Astrocyte of the cerebellum (primary cell): Measurements from ENCODE around the gene BRICD5.

Experiments
- DNase-seq: peaks from one replicate; pipeline ENCODE4 v3.0.0-alpha.2; 2011; ENCODE audit warnings: low read depth
- H3K4me3 ChIP-seq: 2 replicates; pipeline ENCODE4 v1.5.1; 2011; ENCODE audit warnings: mild to moderate bottlenecking, low read depth, low read length, moderate library complexity
- CTCF ChIP-seq: IDR thresholded peaks from 2 replicates; pipeline ENCODE4 v1.5.1; 2012; ENCODE audit warnings: low read length, low read depth, moderate library complexity, mild to moderate bottlenecking; ENCODE audit errors: missing control alignments
- in situ Hi-C: cut with HindIII; loops from 2 replicates; pipeline ENCODE4 v1.10.0; 2017; ENCODE audit warnings: low sequenced_read_pairs

The BRICD5 gene

GRCh38 chr16:2170587-2171435 lies 39.9 kb downstream of the BRICD5 start:
- no peak overlapping the region for H3K4me3 ChIP-seq
- DNase-seq = no peak
- TF ChIP-seq CTCF = no peak
- in situ Hi-C loops = no loop called here

GRCh38 chr16:2170080-2170479 lies 40.6 kb downstream of the BRICD5 start:
- no peak for TF ChIP-seq CTCF
- in situ Hi-C loops = no loop called here

GRCh38 chr16:2167068-2167638 lies 43.5 kb downstream of the BRICD5 start:
- in situ Hi-C loops = loop anchor here (10.0 kb wide), 3 partner anchors 92 to 258 kb away; partner anchors contain the start of gene CCNF

More at GRCh38 chr16:2170080-2170479, 40.6 kb downstream of the BRICD5 start:
- no peak overlapping the region for H3K4me3 ChIP-seq
- DNase-seq = no peak

GRCh38 chr16:2166263-2167067 lies 44.2 kb downstream of the BRICD5 start:
- TF ChIP-seq CTCF = no peak
- H3K4me3 ChIP-seq = no peak overlapping the region
- in situ Hi-C loops = loop anchor here (10.0 kb wide), 3 partner anchors 92 to 258 kb away; partner anchors contain the start of gene CCNF
- DNase-seq = no peak

More at GRCh38 chr16:2167068-2167638, 43.5 kb downstream of the BRICD5 start:
- H3K4me3 ChIP-seq = no peak overlapping the region
- DNase-seq = no peak
- no peak for TF ChIP-seq CTCF

GRCh38 chr16:2165861-2166260 lies 44.8 kb downstream of the BRICD5 start:
- no peak overlapping the region for H3K4me3 ChIP-seq
- DNase-seq = no peak
- in situ Hi-C loops = loop anchor here (10.0 kb wide), 3 partner anchors 91 to 259 kb away; partner anchors contain the start of gene CCNF
- no peak for TF ChIP-seq CTCF
